Stimulated activated naive B cell treated with anti-CD40 and anti-IgM and Interleukin-4, amounts not matched to agents 10 μg/mL and 1 μg/mL and 100 μg/mL, for 72 hours (primary cell): ENCODE results near the gene OGN.
A peak's percentile ranks its signal among the peaks of the same experiment; 100 is the strongest.

Source experiments
- ATAC-seq, 2 donors: fragments of 150-1000 bp; cut with Tn5 transposase; replicated peaks; 2 replicates each; pipeline ENCODE4 v1.10.0; 2021; ENCODE audit warnings: moderate library complexity in 1 of 2
- DNase-seq: peaks from one replicate; pipeline ENCODE4 v3.0.0; 2021
- H3K27ac Mint-ChIP-seq: one replicate; pipeline ENCODE4 v1.8.0; 2022; ENCODE audit warnings: mild to moderate bottlenecking, mixed read lengths
- H3K27me3 Mint-ChIP-seq, 2 donors: one replicate each; pipeline ENCODE4 v1.8.0; 2022; ENCODE audit warnings: mixed read lengths in 2 of 2
- H3K36me3 Mint-ChIP-seq, 2 donors: one replicate each; pipeline ENCODE4 v1.8.0; 2022; ENCODE audit warnings: mixed read lengths in 2 of 2, mild to moderate bottlenecking in 1 of 2
- H3K4me1 Mint-ChIP-seq, 2 donors: one replicate each; pipeline ENCODE4 v1.8.0; 2022; ENCODE audit warnings: mixed read lengths in 2 of 2, mild to moderate bottlenecking in 1 of 2
- H3K4me3 Mint-ChIP-seq, 2 donors: one replicate each; pipeline ENCODE4 v1.8.0; 2022; ENCODE audit warnings: mild to moderate bottlenecking in 2 of 2, mixed read lengths in 2 of 2, moderate library complexity in 1 of 2
- H3K9me3 Mint-ChIP-seq, 2 donors: one replicate each; pipeline ENCODE4 v1.8.0; 2022; ENCODE audit warnings: mixed read lengths in 2 of 2, mild to moderate bottlenecking in 1 of 2

OGN gene

DNA sequence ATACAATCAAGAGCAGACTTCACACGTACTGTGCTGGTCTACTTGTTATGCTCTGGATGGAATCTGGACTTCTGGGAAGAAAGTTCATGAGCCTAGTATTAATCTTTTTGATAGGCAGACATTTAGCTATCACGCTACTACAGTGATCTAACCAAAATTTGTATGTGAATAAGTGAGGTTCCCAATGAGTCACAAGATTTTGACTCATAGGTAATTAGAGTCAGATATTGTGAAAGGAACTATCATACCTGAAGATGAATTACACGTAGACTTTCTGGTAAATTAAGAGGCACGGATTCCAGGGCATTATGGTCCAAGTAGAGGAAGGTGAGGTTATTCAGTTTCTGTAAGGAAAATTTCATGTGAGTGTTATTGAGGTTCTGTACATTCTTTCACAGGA lies 18.4 kb downstream of the OGN start:
- peaks cover 5% of the 10 kb centered on the region in 2 donors for H3K36me3 Mint-ChIP-seq
- no peaks in the 10 kb centered on the region for H3K9me3 Mint-ChIP-seq
- peaks cover 0 to 2% of the 10 kb centered on the region in 2 donors for H3K4me1 Mint-ChIP-seq
- ATAC-seq (no peak), DNase-seq (no peak)
- H3K27me3 Mint-ChIP-seq, result no peaks in the 10 kb centered on the region
- no peak overlapping the region for H3K27ac Mint-ChIP-seq
- no peak overlapping the region for H3K4me3 Mint-ChIP-seq

GRCh38 chr9:92385477-92385876 lies 18.9 kb downstream of the OGN start:
- Mint-ChIP-seq H3K27ac (no peak overlapping the region), H3K4me3 (no peak overlapping the region), H3K27me3 (no peaks in the 10 kb centered on the region), H3K9me3 (no peaks in the 10 kb centered on the region), H3K36me3 (peaks cover 7 to 8% of the 10 kb centered on the region in 2 donors), H3K4me1 (peaks cover 0 to 2% of the 10 kb centered on the region in 2 donors)
- ATAC-seq (no peak), DNase-seq (no peak)

- no peaks in the 10 kb centered on the region for H3K27me3 Mint-ChIP-seq
- DNase-seq, result no peak
- H3K36me3 Mint-ChIP-seq, result peaks cover 7 to 8% of the 10 kb centered on the region in 2 donors
- no peaks in the 10 kb centered on the region for H3K9me3 Mint-ChIP-seq
- no peak overlapping the region for H3K4me3 Mint-ChIP-seq
- no peak for ATAC-seq
- no peak overlapping the region for H3K27ac Mint-ChIP-seq
- H3K4me1 Mint-ChIP-seq, result peaks cover 0 to 2% of the 10 kb centered on the region in 2 donors
Observed at GRCh38 chr9:92385001-92385400, 19.4 kb downstream of the OGN start.

DNA sequence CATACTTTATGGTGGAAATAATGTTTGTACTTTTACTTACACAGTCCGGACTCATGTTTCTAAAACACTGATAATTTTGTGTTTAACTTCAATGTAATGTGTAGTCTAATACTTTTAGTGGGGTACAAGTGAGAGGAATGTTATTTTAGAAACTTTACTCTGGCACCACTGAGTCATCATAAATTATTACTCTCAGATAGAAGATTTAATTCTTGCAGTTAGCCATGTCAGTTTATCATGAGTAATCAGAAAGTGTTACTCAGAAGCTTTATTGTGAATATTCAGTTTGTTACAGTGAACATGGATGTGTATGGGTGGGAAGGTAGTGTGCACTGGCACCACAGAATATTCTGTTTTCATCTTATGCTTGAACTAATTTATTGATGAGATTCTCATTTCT lies 20.0 kb downstream of the OGN start:
- H3K27ac Mint-ChIP-seq, result no peak overlapping the region
- H3K36me3 Mint-ChIP-seq, result peaks cover 8 to 11% of the 10 kb centered on the region in 2 donors
- no peaks in the 10 kb centered on the region for H3K9me3 Mint-ChIP-seq
- no peak overlapping the region for H3K4me3 Mint-ChIP-seq
- peaks cover 0 to 2% of the 10 kb centered on the region in 2 donors for H3K4me1 Mint-ChIP-seq
- DNase-seq, result no peak
- no peaks in the 10 kb centered on the region for H3K27me3 Mint-ChIP-seq
- ATAC-seq, result no peak

GRCh38 chr9:92381775-92382174 lies 22.6 kb downstream of the OGN start:
- H3K36me3 Mint-ChIP-seq, result peaks cover 8 to 22% of the 10 kb centered on the region in 2 donors
- no peaks in the 10 kb centered on the region for H3K9me3 Mint-ChIP-seq
- no peak for ATAC-seq
- H3K4me1 Mint-ChIP-seq, result peaks cover 0 to 2% of the 10 kb centered on the region in 2 donors
- H3K4me3 Mint-ChIP-seq, result no peak overlapping the region
- H3K27me3 Mint-ChIP-seq, result no peaks in the 10 kb centered on the region
- H3K27ac Mint-ChIP-seq, result no peak overlapping the region
- no peak for DNase-seq

DNA sequence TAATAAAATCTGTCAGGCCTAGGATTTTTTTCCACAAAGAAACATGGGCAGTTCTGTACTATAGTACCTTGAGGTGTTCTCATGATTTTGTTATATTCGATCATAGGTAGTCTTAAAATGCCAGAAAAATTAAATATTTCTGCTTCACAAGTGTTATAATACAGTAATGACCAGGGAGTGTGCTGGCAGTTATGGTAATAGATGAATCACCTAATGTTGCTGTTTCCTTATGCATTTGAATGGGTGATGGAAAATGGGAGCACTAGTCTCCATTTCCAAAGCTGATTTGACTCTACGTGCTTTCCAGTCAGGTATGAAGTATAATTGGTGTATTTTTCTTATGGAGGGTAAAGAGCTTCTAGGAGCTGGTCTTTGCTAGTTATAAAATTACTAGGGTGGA lies 23.8 kb downstream of the OGN start:
- H3K27ac Mint-ChIP-seq, result no peak overlapping the region
- peaks cover 0 to under 1% of the 10 kb centered on the region in 2 donors for H3K9me3 Mint-ChIP-seq
- ATAC-seq (no peak), DNase-seq (no peak)
- peaks cover 0 to 2% of the 10 kb centered on the region in 2 donors for H3K4me1 Mint-ChIP-seq
- H3K36me3 Mint-ChIP-seq, result peaks cover 14 to 34% of the 10 kb centered on the region in 2 donors
- no peak overlapping the region for H3K4me3 Mint-ChIP-seq
- H3K27me3 Mint-ChIP-seq, result no peaks in the 10 kb centered on the region

GRCh38 chr9:92378865-92379560 lies 25.4 kb downstream of the OGN start:
- Mint-ChIP-seq H3K9me3 (peaks cover 4 to 7% of the 10 kb centered on the region in 2 donors), H3K36me3 (peaks cover 22 to 49% of the 10 kb centered on the region in 2 donors), H3K4me1 (peaks cover 0 to 2% of the 10 kb centered on the region in 2 donors), H3K27ac (no peak overlapping the region), H3K27me3 (no peaks in the 10 kb centered on the region), H3K4me3 (no peak overlapping the region)
- no peak for ATAC-seq
- DNase-seq, result no peak

- no peaks in the 10 kb centered on the region for H3K27me3 Mint-ChIP-seq
- no peak overlapping the region for H3K4me3 Mint-ChIP-seq
- ATAC-seq, result no peak
- peaks cover 4 to 9% of the 10 kb centered on the region in 2 donors for H3K9me3 Mint-ChIP-seq
- DNase-seq, result no peak
- H3K36me3 Mint-ChIP-seq, result peaks cover 25 to 51% of the 10 kb centered on the region in 2 donors
- no peak overlapping the region for H3K27ac Mint-ChIP-seq
- peaks cover 0 to 2% of the 10 kb centered on the region in 2 donors for H3K4me1 Mint-ChIP-seq
Observed at GRCh38 chr9:92377876-92378275, 26.5 kb downstream of the OGN start.

DNA sequence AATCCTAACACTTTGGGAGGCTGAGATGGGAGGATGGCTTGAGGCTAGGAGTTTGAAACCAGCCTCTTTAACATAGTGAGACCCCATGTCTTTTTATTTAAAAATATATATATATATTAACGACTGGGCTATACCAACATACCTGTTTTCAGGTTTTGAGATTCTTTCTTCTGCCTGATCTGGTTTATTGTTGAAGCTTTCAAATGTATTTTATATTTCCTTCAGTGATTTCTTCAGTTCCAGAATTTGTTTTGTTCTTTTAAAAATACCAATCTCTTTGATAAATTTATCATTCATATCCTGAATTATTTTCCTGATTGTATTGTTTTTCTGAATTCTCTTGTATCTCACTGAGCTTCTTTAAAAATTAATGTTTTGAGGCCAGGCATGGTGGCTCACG lies 31.2 kb downstream of the OGN start:
- no peak for ATAC-seq
- Mint-ChIP-seq H3K36me3 (peaks cover 24 to 59% of the 10 kb centered on the region in 2 donors), H3K27ac (no peak overlapping the region), H3K4me1 (no peaks in the 10 kb centered on the region), H3K27me3 (no peaks in the 10 kb centered on the region), H3K9me3 (peaks cover 12 to 14% of the 10 kb centered on the region in 2 donors), H3K4me3 (no peak overlapping the region)
- DNase-seq, result no peak

DNA sequence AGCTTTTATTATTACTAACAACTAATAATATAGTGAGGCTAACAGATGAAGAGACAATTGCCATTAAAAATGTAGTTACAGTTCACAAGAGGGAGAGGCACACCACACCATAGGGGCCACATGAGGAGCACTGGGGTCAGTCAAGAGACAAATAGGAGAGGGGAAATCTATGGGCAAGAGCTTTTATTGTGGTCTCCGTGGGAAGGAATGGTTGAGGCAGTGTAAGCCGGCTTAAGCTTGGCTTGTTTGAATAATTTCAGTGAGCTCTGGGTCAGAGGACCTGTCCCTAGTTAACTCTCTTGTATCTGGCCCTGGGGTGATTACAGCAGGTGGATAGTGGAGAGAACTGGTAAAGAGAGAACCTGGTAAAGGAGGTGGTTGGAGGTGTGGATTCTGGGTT lies 35.3 kb downstream of the OGN start:
- Mint-ChIP-seq H3K4me1 (no peaks in the 10 kb centered on the region), H3K27ac (no peak overlapping the region), H3K4me3 (no peak overlapping the region), H3K27me3 (no peaks in the 10 kb centered on the region), H3K9me3 (peaks cover 8% of the 10 kb centered on the region in 2 donors), H3K36me3 (peaks cover 10 to 41% of the 10 kb centered on the region in 2 donors)
- no peak for ATAC-seq
- no peak for DNase-seq

DNA sequence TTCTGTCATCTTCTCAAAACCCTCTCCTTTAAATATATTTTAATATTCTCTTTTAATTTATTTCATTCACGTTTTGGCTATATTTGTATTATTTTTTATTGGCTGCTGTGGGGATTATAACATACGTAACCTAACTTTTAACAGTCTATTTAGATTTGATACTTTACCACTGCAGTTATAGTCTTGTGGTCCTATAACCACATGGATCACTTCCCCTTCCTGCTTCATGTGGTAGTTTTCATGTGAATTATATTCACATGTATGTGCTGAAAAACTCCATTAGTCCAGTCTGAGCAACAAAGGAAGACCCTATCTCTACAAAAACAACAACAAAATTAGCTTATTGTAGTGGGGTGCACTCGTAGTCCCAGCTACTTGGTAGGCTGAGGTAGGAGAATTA lies 44.3 kb downstream of the OGN start:
- ATAC-seq, result peak; percentile 60 to 71
- peaks cover 2 to 10% of the 10 kb centered on the region in 2 donors for H3K4me1 Mint-ChIP-seq
- H3K9me3 Mint-ChIP-seq, result peaks cover 10% of the 10 kb centered on the region in 2 donors
- H3K36me3 Mint-ChIP-seq, result peaks cover 24 to 35% of the 10 kb centered on the region in 2 donors
- no peaks in the 10 kb centered on the region for H3K27me3 Mint-ChIP-seq
- H3K4me3 Mint-ChIP-seq, result no peak overlapping the region
- DNase-seq, result no peak
- H3K27ac Mint-ChIP-seq, result no peak overlapping the region

GRCh38 chr9:92359394-92359995 lies 44.9 kb downstream of the OGN start:
- H3K27ac Mint-ChIP-seq, result no peak overlapping the region
- H3K4me1 Mint-ChIP-seq, result peaks cover 2 to 10% of the 10 kb centered on the region in 2 donors
- no peak overlapping the region for H3K4me3 Mint-ChIP-seq
- peaks cover 28 to 35% of the 10 kb centered on the region in 2 donors for H3K36me3 Mint-ChIP-seq
- ATAC-seq (no peak), DNase-seq (no peak)
- peaks cover 13 to 14% of the 10 kb centered on the region in 2 donors for H3K9me3 Mint-ChIP-seq
- no peaks in the 10 kb centered on the region for H3K27me3 Mint-ChIP-seq

- Mint-ChIP-seq H3K36me3 (peaks cover 28 to 47% of the 10 kb centered on the region in 2 donors), H3K27ac (no peak overlapping the region), H3K4me3 (no peak overlapping the region), H3K4me1 (peaks cover 8 to 10% of the 10 kb centered on the region in 2 donors), H3K9me3 (peaks cover 10% of the 10 kb centered on the region in 2 donors), H3K27me3 (no peaks in the 10 kb centered on the region)
- no peak for DNase-seq
- ATAC-seq, result no peak
Observed at GRCh38 chr9:92353051-92353450, 51.3 kb downstream of the OGN start.

DNA sequence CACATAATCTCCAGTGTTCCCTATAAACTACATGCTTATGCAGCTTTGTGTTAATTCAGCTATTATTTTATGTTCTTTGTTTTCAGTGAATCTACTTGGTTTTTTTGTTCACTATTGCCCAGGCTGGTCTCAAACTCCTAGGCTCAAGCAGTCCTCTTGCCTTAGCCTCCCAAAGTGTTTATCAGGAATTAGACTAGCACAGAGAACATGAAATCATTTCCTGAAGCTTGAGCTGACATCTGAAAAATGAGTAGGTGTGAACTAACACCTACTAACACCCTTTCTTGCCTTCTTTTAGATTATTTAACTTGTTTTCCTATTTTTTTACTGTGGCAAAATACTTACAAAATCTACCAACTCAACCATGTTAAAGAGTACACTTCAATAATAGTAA lies 53.6 kb downstream of the OGN start:
- H3K27me3 Mint-ChIP-seq, result no peaks in the 10 kb centered on the region
- peaks cover 4 to 5% of the 10 kb centered on the region in 2 donors for H3K9me3 Mint-ChIP-seq
- DNase-seq (no peak), ATAC-seq (no peak)
- H3K4me1 Mint-ChIP-seq, result peaks cover 8 to 10% of the 10 kb centered on the region in 2 donors
- H3K36me3 Mint-ChIP-seq, result peaks cover 24 to 39% of the 10 kb centered on the region in 2 donors
- no peak overlapping the region for H3K27ac Mint-ChIP-seq
- H3K4me3 Mint-ChIP-seq, result no peak overlapping the region
